Activated CD4-positive, CD25-positive, alpha-beta regulatory T cell treated with anti-CD3 and anti-CD28 coated beads, Interleukin-2, amount 50 U/mL, for 16 hours (primary cell): Measurements from ENCODE around the gene ZNF594.
"Not testable (repeated sequence)": the region's sequence is repeated elsewhere in the genome, so short reads cannot be mapped to it uniquely, and the experiment has no call there.

Experiments used
- DNase-seq: peaks from one replicate; pipeline ENCODE4 v3.0.0-alpha.2; 2020; ENCODE audit warnings: low read depth, low spot score

Gene ZNF594

DNA sequence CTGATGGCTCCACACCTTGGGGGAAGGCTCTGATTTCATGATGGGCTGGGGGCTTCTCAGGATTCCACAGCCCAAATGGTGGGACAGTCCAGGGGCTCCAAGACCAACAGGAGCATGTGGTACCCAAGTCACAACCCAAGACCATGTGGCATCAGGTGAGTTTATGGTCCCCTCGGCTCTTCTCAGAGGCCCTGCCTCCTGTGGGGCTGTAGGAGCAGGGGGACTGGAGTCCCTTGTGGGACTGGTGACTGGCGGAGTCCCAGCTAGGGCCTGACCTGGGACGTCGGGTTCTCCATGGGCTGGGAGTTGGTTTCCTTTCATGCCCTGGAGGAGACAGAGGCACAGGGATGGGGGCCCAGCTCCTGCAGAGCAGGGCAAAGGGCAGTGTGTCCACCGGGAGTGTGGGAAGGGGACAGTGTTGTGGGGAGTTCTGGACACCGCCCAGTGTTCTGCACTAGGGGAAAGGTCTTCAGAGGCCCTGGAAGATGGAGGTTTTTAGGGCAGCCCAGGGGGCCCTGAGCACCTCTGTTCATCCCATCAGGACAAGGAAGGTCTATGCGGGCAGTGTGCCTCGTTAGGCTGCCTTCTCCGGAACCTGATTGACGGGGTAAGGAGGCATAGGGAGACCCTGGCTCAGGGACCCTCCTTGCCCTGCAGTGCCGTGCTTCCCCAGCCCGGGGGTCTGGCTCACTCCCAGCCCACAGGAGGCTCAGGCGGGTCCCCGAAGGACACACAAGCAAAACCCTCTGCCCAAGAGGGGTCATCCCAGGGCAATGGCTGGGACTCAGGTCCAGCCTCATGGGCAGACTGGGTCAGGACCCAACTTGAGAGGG, 54.9 kb downstream of the ZNF594 start:
- DNase-seq, result not testable (repeated sequence)

DNA sequence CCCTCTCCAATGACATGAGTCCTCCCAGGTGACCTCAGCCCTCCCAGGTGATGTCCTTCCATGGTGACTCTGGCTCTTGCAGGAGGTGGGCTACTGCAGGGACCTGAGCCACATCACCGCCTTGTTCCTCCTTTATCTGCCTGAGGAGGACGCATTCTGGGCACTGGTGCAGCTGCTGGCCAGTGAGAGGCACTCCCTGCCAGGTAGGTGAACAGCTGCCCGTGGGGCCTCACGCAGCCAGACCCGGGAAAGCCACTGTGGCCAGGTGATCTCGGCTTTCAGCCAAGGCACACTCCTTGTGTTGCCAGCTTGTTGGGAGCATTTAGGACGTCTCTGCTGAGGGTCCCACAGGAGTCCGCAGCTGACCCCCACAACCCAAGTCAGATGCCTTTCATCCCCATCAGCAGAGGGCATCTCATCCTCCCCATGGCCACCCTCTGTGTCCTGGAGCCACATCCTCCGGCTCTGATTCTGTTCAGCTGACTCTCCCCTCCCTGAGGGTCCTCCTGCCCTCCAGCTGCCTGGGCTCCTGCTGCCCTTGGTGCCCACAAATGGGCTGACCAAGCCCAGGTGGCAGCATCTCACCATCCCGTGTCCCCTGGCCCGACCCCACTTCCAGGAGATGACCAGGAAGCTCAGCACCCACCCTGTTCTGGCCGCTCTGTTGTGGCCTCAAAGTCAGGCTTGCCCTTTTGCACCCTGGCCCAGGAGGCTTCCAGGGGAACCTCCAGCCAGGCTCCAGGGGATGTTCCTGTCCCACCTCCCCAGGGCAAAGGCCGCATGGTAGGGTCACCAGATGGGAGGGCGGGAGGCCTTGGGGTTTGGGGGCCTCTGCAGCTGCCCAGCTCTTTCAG, 55.7 kb downstream of the ZNF594 start:
- DNase-seq, result no peak

- DNase-seq, result not testable (repeated sequence)
Observed at GRCh38 chr17:5135131-5135712, 56.4 kb downstream of the ZNF594 start.

DNA sequence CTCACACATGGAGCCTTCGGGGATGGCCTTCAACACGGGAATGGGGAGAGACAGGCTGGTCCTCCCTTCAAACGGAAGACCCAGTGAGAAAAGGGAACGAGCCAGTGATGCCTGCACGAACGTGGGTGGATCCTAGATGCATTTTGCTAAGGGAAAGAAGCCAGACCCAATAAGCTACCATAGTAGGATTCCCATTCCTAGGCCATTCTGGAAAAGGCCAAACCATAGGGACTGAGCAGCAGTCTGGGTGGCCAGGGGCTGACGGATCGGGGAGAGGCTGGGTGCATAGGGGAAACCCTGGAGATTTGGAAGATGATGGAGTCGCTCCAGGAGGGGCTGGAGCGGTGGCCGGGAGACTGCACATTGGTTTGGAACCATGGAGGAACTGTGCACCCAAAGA, 57.1 kb downstream of the ZNF594 start:
- not testable (repeated sequence) for DNase-seq

DNA sequence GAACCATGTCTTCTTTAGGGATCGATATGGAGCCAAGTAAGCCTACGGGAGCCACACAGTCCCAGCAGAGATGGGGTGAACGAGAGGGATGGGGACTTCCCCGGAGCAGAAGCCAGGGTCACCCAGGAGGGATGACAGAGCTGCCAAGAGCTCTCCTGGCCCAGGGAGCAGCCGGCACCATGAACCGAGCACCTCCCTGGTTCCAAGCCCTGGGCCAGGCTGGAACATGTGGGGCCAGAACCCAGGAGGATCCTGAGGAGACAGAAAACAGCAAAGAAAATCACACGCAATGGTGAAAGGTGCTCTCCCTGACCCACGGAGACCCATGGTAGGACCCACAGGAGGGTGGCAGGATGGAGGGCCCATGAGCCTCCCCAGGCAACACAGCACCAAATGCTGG, 57.7 kb downstream of the ZNF594 start:
- not testable (repeated sequence) for DNase-seq

- DNase-seq, result no peak
Observed at GRCh38 chr17:5133311-5133710, 58.4 kb downstream of the ZNF594 start.

DNA sequence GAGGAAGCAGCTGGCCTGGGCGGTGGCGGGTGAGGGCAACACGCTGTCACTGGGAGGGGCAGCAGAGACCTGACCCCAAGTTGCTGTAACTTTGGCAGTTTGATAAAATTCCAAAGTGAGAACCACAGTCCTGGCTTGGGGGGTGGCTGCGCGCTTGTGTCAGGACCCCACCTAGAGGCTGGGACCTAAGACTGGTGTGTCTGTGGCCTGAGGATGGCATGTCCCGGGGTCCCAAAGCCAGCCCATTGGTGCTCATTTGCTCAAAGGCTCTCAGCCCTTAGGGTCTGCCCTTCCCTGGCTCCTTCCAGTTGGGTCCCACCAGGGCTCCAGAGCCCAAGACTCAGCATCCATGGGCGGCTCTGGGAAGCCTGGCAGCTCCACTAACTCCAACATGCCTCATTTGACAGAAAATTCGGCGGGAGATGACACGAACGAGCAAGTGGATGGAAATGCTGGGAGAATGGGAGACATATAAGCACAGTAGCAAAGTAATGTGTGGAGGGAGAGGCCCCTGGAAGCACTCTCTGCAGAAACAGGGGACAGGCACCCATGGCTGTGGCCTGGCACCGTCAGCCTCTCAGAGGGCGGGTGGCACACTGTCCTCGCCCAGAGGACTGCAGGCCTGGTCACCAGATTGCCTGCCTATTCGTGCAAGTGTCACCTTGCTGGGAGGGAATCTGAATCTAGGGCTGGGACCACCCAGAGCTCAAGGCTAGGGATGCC, 59.0 kb downstream of the ZNF594 start:
- DNase-seq, result not testable (repeated sequence)

DNA sequence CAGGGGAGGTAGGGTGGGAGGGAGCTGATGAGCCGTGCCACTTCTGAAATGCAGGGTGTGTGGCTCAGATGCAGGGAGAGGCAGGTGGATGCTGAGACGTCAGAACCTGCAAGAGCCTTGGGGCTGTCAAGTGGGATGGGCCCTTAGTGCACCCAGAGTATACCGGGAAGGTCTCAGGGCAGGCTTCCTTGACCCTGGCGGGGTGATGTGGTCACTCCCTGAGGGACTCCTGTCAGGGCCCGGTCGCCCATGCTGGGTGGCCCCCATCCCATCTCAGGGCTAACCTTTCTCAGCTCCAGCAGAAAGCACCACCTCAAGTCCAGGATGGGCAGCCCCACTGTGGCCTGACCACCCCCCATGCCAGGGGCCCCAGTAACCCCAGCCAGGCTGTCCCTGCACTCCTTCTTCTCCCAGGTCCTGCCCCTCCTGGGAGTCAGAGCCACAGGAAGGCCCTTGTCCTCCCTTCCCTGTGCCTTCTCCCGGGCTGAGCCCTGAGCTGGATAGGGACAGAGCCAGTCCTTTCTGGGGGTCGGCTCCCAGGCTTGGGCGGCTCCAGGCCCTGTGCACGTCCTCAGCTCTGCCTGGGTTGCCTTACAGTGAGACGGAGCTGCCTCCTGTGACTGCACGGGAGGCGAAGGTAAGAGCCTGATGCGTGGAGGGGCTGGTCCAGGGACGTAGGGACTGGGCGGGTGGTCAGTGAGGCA, 59.7 kb downstream of the ZNF594 start:
- not testable (repeated sequence) for DNase-seq

GRCh38 chr17:5131146-5131715, 60.4 kb downstream of the ZNF594 start:
- no peak for DNase-seq

- DNase-seq, result not testable (repeated sequence)
Observed at GRCh38 chr17:5130687-5131086, 61.0 kb downstream of the ZNF594 start.

DNA sequence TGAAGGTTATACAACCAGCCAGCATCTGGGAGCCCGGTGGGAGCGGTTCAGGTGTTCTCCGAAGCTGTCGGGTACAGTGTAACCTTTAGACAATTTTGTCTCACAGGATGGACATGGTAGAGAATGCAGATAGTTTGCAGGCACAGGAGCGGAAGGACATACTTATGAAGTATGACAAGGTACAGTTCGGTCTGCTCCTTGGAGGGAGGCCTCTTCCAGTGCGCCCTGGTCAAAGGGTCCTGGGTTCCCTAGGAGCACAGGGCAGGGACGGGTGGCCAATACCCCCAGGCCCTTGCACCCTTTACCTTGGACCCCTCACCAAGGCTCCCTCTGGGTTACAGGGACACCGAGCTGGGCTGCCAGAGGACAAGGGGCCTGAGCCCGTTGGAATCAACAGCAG, 61.4 kb downstream of the ZNF594 start:
- DNase-seq, result not testable (repeated sequence)

GRCh38 chr17:5129770-5130169, 61.9 kb downstream of the ZNF594 start:
- DNase-seq, result not testable (repeated sequence)
